ENCODE data around the gene CDKN2A.

CDKN2A gene

DNA sequence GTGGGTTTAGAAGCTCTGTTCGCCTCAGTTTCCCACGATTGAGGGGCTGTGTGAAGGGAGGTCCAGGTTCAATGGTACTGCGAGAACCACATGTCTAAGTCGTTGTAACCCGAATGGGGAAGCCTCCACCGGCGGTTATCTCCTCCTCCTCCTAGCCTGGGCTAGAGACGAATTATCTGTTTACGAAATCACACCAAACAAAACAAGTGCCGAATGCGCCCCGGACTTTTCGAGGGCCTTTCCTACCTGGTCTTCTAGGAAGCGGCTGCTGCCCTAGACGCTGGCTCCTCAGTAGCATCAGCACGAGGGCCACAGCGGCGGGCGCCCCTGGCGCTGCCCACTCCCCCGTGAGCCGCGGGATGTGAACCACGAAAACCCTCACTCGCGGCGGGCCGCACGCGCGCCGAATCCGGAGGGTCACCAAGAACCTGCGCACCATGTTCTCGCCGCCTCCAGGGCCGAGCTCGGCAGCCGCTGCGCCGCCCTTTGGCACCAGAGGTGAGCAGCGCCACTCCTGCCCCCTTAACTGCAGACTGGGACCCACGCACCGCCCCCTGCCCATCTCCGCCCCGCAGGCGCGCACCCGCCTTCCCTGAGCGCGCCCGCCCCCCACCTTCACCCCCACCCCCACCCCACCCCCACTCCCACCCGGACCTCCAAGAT is at the start of gene CDKN2A:
Gene CDKN2A, minus strand, starts transcription at position 500 of the 663 bp plus-strand sequence.
- H3K79me2 ChIP-seq (ENCODE audit: insufficient read depth, low read depth) = peaks cover 89% of the 10 kb centered on the region
- 0 out of 2 replicates have a peak, but pooled peaks cover 10% of the 10 kb centered on the region for H4K20me1 ChIP-seq (ENCODE audit: insufficient read depth)
- peak within 1 kb of the TSS; percentile 58 for H2AFZ ChIP-seq (ENCODE audit: low read depth)
- peaks cover 17% of the 10 kb centered on the region; the same call in 1 of the 2 replicates for H3K36me3 ChIP-seq (ENCODE audit: insufficient read depth)
- peaks cover 40% of the 10 kb centered on the region for H3K4me1 ChIP-seq (ENCODE audit: low read depth, poor library complexity, severe bottlenecking)
- H3K4me2 ChIP-seq = peak within 1 kb of the TSS; percentile 94
- TF ChIP-seq, protein P1, sequence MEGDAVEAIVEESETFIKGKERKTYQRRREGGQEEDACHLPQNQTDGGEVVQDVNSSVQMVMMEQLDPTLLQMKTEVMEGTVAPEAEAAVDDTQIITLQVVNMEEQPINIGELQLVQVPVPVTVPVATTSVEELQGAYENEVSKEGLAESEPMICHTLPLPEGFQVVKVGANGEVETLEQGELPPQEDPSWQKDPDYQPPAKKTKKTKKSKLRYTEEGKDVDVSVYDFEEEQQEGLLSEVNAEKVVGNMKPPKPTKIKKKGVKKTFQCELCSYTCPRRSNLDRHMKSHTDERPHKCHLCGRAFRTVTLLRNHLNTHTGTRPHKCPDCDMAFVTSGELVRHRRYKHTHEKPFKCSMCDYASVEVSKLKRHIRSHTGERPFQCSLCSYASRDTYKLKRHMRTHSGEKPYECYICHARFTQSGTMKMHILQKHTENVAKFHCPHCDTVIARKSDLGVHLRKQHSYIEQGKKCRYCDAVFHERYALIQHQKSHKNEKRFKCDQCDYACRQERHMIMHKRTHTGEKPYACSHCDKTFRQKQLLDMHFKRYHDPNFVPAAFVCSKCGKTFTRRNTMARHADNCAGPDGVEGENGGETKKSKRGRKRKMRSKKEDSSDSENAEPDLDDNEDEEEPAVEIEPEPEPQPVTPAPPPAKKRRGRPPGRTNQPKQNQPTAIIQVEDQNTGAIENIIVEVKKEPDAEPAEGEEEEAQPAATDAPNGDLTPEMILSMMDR (conservative IDR thresholded peaks at IDR 0.05; ENCODE audit: low read depth, low read length) = no peak
- H3K27ac ChIP-seq = peak within 1 kb of the TSS; percentile 99
- no peak within 1 kb of the TSS for H3K4me3 ChIP-seq (IDR thresholded peaks at IDR 0.05; ENCODE audit: insufficient read depth, low read depth, low read length)
- peak within 1 kb of the TSS; percentile 99 for H3K9ac ChIP-seq
- H3K27me3 ChIP-seq (ENCODE audit: insufficient read depth, low read depth) = no peaks in the 10 kb centered on the region

DNA sequence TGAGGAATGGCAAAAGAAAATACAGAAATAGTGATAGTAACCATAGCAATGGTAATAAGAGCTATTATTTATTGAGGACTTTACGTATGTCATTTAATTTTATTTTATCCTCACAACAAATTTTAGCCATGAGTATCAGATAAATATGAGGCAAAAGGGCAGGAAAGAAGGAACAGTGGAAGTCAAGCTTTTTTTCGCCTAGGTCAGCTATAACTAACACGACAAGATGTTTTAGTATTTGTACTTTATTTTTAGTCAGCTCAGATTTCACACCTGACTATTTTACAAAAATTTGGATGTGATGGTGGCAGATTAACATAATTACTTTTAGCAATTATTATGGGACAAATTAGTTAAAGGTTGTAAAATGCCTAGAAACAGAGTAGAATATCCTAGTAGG is 49.7 kb upstream of the CDKN2A start:
- no peaks in the 10 kb centered on the region for H3K36me3 ChIP-seq (ENCODE audit: insufficient read depth)
- H3K4me2 ChIP-seq = no peak overlapping the region
- no peaks in the 10 kb centered on the region for H3K79me2 ChIP-seq (ENCODE audit: insufficient read depth, low read depth)
- H3K27me3 ChIP-seq (ENCODE audit: insufficient read depth, low read depth) = no peaks in the 10 kb centered on the region
- H2AFZ ChIP-seq (ENCODE audit: low read depth) = no peak overlapping the region
- peaks cover 57% of the 10 kb centered on the region for H3K4me1 ChIP-seq (ENCODE audit: low read depth, poor library complexity, severe bottlenecking)
- TF ChIP-seq, protein P1 (conservative IDR thresholded peaks at IDR 0.05; ENCODE audit: low read depth, low read length) = no peak
- no peaks in the 10 kb centered on the region for H4K20me1 ChIP-seq (ENCODE audit: insufficient read depth)
- no peak overlapping the region for H3K27ac ChIP-seq
- no peak overlapping the region for H3K9ac ChIP-seq
- no peak overlapping the region for H3K4me3 ChIP-seq (IDR thresholded peaks at IDR 0.05; ENCODE audit: insufficient read depth, low read depth, low read length)

DNA sequence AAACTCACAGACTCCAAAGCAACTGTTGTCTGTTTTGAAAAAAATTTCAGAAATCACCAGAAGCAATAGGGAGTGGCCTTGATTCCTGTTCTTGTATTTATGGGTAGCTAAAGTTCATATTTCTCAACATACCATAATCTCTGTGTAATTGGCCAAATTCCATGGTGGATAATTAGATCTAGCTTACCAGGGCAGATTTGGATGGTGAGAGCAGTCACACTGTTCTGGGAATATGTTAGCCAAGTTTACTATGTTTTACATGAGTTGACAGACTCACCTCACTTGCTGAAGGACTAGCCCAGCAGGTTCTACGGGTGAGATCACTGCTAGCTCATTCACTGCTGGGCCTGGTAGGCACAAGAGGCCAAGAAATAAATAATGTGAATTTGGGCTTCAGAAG is 47.6 kb upstream of the CDKN2A start:
- Histone ChIP-seq H3K79me2 (ENCODE audit: insufficient read depth, low read depth) (no peaks in the 10 kb centered on the region), H3K4me1 (ENCODE audit: low read depth, poor library complexity, severe bottlenecking) (peaks cover 77% of the 10 kb centered on the region), H3K36me3 (ENCODE audit: insufficient read depth) (no peaks in the 10 kb centered on the region)

DNA sequence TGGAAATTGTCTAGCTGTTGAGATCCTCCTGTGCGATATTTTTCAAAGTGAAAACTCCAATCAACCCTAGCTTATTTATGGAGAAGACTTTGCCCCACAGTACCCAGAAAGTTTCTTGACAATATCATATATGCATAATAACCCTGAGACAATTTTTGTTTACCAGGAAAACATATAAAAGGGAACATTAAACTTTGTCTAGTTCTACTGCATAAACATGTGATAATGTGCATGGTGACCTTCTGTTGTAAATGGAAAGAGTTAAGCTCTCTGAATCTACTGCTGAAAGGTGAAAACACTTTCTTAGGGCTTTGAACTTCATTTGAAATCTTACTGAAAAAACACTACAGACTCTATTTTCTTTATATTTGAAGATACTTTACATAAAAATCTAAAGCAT is 47.2 kb upstream of the CDKN2A start:
- no peak overlapping the region for H3K4me3 ChIP-seq (IDR thresholded peaks at IDR 0.05; ENCODE audit: insufficient read depth, low read depth, low read length)
- no peak overlapping the region for H2AFZ ChIP-seq (ENCODE audit: low read depth)
- no peaks in the 10 kb centered on the region for H3K79me2 ChIP-seq (ENCODE audit: insufficient read depth, low read depth)
- H3K4me1 ChIP-seq (ENCODE audit: low read depth, poor library complexity, severe bottlenecking) = peaks cover 82% of the 10 kb centered on the region
- no peaks in the 10 kb centered on the region for H4K20me1 ChIP-seq (ENCODE audit: insufficient read depth)
- no peaks in the 10 kb centered on the region for H3K27me3 ChIP-seq (ENCODE audit: insufficient read depth, low read depth)
- no peak overlapping the region for H3K9ac ChIP-seq
- no peaks in the 10 kb centered on the region for H3K36me3 ChIP-seq (ENCODE audit: insufficient read depth)
- H3K27ac ChIP-seq = no peak overlapping the region
- TF ChIP-seq, protein P1 (conservative IDR thresholded peaks at IDR 0.05; ENCODE audit: low read depth, low read length) = no peak
- H3K4me2 ChIP-seq = no peak overlapping the region

More for the DNA sequence above, 47.6 kb upstream of the CDKN2A start:
- TF ChIP-seq, protein P1 (conservative IDR thresholded peaks at IDR 0.05; ENCODE audit: low read depth, low read length) = no peak
- Histone ChIP-seq H3K27ac (no peak overlapping the region), H3K4me2 (no peak overlapping the region), H3K27me3 (ENCODE audit: insufficient read depth, low read depth) (no peaks in the 10 kb centered on the region), H3K4me3 (IDR thresholded peaks at IDR 0.05; ENCODE audit: insufficient read depth, low read depth, low read length) (no peak overlapping the region), H3K9ac (no peak overlapping the region), H2AFZ (ENCODE audit: low read depth) (no peak overlapping the region), H4K20me1 (ENCODE audit: insufficient read depth) (no peaks in the 10 kb centered on the region)
